ENCODE data around the gene GPR65. TPM values are rescaled to one million over a fixed set of nuclear protein-coding genes. Genes with fewer than 3 reads are reported as not detected.

GPR65 gene
- total RNA-seq, 1 experiment from 2014 or later = not detected

DNA sequence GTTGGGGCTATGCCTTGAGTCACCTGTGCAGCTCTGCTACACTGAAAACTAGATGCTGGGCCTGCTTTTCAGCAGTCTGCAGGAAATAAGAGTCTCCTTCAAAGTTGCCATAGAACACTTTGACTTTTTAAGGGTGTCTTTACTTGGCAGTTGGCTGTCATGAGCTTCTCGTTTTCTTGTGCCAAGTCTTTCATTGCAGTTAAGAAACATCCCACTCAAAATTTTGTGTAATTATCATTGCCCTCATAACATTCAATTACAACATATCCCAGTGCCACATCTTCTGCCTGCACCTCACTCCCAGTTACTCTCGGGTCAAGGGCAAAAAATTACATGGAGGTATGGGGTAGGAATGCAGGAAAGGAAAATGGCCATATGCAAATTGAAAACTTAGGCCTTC lies 29.1 kb downstream of the GPR65 start:
- no peak for ATAC-seq
- no peaks in the 10 kb centered on the region for H4K20me1 ChIP-seq (ENCODE audit: low read length)
- CTCF ChIA-PET = no interaction called here

DNA sequence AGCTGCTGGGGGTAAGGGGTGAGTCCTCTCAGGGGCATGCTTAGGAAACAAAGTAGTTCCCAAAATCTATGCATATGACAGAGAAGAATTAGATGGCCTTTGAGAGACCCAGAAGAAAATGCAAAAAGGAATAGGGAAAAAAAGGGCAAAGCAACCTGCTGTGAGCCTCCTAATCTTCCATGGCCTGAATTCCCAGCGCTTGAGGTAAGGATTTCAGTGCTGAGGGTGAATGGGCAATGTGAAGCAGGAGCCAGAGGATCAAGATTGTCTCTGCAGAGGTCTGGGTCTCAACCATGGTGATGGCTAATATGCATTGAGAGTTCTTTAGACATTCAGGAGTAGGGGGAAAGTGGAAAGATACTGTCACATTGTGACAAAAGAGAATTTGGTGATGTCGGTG lies 31.5 kb downstream of the GPR65 start:
- H3K4me3 ChIP-seq (ENCODE audit: low read length) = no peak overlapping the region
- H3F3A ChIP-seq (ENCODE audit: low read length, unreplicated experiment) = no peaks in the 10 kb centered on the region
- H3K36me3 ChIP-seq (ENCODE audit: low read depth, low read length) = no peaks in the 10 kb centered on the region
- no peaks in the 10 kb centered on the region for H3K4me1 ChIP-seq (ENCODE audit: insufficient read depth, low read length)
- ChIA-PET CTCF (no interaction called here), POLR2A (ENCODE audit: unreplicated experiment) (no interaction called here)
- H3K9me2 ChIP-seq (replicated peaks; ENCODE audit: low read length) = no peaks in the 10 kb centered on the region
- no peak for TF ChIP-seq EZH2 (IDR thresholded peaks at IDR 0.05; ENCODE audit: low read length, unreplicated experiment)
- TF ChIP-seq, protein P1, sequence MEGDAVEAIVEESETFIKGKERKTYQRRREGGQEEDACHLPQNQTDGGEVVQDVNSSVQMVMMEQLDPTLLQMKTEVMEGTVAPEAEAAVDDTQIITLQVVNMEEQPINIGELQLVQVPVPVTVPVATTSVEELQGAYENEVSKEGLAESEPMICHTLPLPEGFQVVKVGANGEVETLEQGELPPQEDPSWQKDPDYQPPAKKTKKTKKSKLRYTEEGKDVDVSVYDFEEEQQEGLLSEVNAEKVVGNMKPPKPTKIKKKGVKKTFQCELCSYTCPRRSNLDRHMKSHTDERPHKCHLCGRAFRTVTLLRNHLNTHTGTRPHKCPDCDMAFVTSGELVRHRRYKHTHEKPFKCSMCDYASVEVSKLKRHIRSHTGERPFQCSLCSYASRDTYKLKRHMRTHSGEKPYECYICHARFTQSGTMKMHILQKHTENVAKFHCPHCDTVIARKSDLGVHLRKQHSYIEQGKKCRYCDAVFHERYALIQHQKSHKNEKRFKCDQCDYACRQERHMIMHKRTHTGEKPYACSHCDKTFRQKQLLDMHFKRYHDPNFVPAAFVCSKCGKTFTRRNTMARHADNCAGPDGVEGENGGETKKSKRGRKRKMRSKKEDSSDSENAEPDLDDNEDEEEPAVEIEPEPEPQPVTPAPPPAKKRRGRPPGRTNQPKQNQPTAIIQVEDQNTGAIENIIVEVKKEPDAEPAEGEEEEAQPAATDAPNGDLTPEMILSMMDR (conservative IDR thresholded peaks at IDR 0.05; ENCODE audit: low read depth, low read length) = no peak
- no peak for TF ChIP-seq EZH2phosphoT487 (IDR thresholded peaks at IDR 0.05; ENCODE audit: borderline replicate concordance, low read length)
- intact Hi-C loops (cut with micrococcal nuclease) = no loop called here
- DNase-seq (no peak), ATAC-seq (no peak)
- H3K27ac ChIP-seq (ENCODE audit: low read length) = no peak overlapping the region
- no peak overlapping the region for H3K4me2 ChIP-seq (ENCODE audit: low read length)
- H3K27me3 ChIP-seq (ENCODE audit: low read length) = no peaks in the 10 kb centered on the region
- no peaks in the 10 kb centered on the region for H3K9me3 ChIP-seq (ENCODE audit: low read length)
- H4K20me1 ChIP-seq (ENCODE audit: low read length) = no peaks in the 10 kb centered on the region
- no peak overlapping the region for H2AFZ ChIP-seq (ENCODE audit: low read length)
- H3K9ac ChIP-seq (ENCODE audit: low read length) = no peak overlapping the region
- no peaks in the 10 kb centered on the region for H3K79me2 ChIP-seq (ENCODE audit: low read length)
- BruUV-seq (replicated peaks) = no TSS peak

More for the DNA sequence above, 29.1 kb downstream of the GPR65 start:
- no peaks in the 10 kb centered on the region for H3F3A ChIP-seq (ENCODE audit: low read length, unreplicated experiment)
- H3K9ac ChIP-seq (ENCODE audit: low read length) = no peak overlapping the region
- no peak for TF ChIP-seq EZH2phosphoT487 (IDR thresholded peaks at IDR 0.05; ENCODE audit: borderline replicate concordance, low read length)
- TF ChIP-seq, protein P1 (conservative IDR thresholded peaks at IDR 0.05; ENCODE audit: low read depth, low read length) = no peak
- TF ChIP-seq EZH2 (IDR thresholded peaks at IDR 0.05; ENCODE audit: low read length, unreplicated experiment) = no peak
- POLR2A ChIA-PET (ENCODE audit: unreplicated experiment) = no interaction called here
- H3K9me3 ChIP-seq (ENCODE audit: low read length) = no peaks in the 10 kb centered on the region
- intact Hi-C loops (cut with micrococcal nuclease) = no loop called here
- no peak overlapping the region for H3K27ac ChIP-seq (ENCODE audit: low read length)
- no peak for DNase-seq
- no peaks in the 10 kb centered on the region for H3K36me3 ChIP-seq (ENCODE audit: low read depth, low read length)
- no peaks in the 10 kb centered on the region for H3K27me3 ChIP-seq (ENCODE audit: low read length)
- H2AFZ ChIP-seq (ENCODE audit: low read length) = no peak overlapping the region
- no peak overlapping the region for H3K4me3 ChIP-seq (ENCODE audit: low read length)
- H3K79me2 ChIP-seq (ENCODE audit: low read length) = no peaks in the 10 kb centered on the region
- BruUV-seq (replicated peaks) = no TSS peak
- no peaks in the 10 kb centered on the region for H3K9me2 ChIP-seq (replicated peaks; ENCODE audit: low read length)
- H3K4me2 ChIP-seq (ENCODE audit: low read length) = no peak overlapping the region
- H3K4me1 ChIP-seq (ENCODE audit: insufficient read depth, low read length) = peaks cover 7% of the 10 kb centered on the region; the same call in 1 of the 2 replicates

DNA sequence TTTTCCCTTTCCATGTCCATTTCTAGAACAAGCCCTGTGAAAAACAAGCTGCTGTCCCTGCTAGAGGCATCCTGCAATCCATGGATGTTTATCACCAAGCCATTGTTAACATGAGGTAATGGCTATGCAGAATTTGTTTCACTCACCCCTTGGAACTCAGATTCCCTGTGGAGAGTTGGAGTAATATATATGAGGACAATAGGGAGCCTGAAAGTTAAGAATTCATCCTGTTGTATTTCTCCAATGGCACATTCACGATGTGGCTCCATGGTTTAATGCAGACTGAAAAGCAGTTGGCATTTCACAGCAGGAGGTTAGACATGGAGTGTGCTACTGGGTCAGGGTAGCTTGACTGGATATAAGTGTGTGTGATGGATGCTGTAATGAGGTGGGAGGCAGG lies 32.4 kb downstream of the GPR65 start:
- TF ChIP-seq, protein P1 (conservative IDR thresholded peaks at IDR 0.05; ENCODE audit: low read depth, low read length) = no peak
- TF ChIP-seq EZH2phosphoT487 (IDR thresholded peaks at IDR 0.05; ENCODE audit: borderline replicate concordance, low read length) = no peak
- no peak for TF ChIP-seq EZH2 (IDR thresholded peaks at IDR 0.05; ENCODE audit: low read length, unreplicated experiment)
- H2AFZ ChIP-seq (ENCODE audit: low read length) = no peak overlapping the region
- ChIA-PET CTCF (no interaction called here), POLR2A (ENCODE audit: unreplicated experiment) (no interaction called here)
- no peak overlapping the region for H3K4me3 ChIP-seq (ENCODE audit: low read length)
- no peaks in the 10 kb centered on the region for H3K4me1 ChIP-seq (ENCODE audit: insufficient read depth, low read length)
- ATAC-seq = no peak
- H3K9ac ChIP-seq (ENCODE audit: low read length) = no peak overlapping the region
- no peaks in the 10 kb centered on the region for H3F3A ChIP-seq (ENCODE audit: low read length, unreplicated experiment)
- no peaks in the 10 kb centered on the region for H3K9me3 ChIP-seq (ENCODE audit: low read length)
- no peaks in the 10 kb centered on the region for H3K27me3 ChIP-seq (ENCODE audit: low read length)
- H3K36me3 ChIP-seq (ENCODE audit: low read depth, low read length) = no peaks in the 10 kb centered on the region
- no peak for DNase-seq
- H3K9me2 ChIP-seq (replicated peaks; ENCODE audit: low read length) = no peaks in the 10 kb centered on the region
- no peak overlapping the region for H3K4me2 ChIP-seq (ENCODE audit: low read length)
- BruUV-seq (replicated peaks) = no TSS peak
- H4K20me1 ChIP-seq (ENCODE audit: low read length) = no peaks in the 10 kb centered on the region
- no peak overlapping the region for H3K27ac ChIP-seq (ENCODE audit: low read length)
- H3K79me2 ChIP-seq (ENCODE audit: low read length) = no peaks in the 10 kb centered on the region
- intact Hi-C loops (cut with micrococcal nuclease) = no loop called here
